Measurements from ENCODE around the gene PPARGC1A. TPM values are rescaled to one million over a fixed set of nuclear protein-coding genes. Genes with fewer than 3 reads are reported as not detected.

PPARGC1A gene
- total RNA-seq, 3 donors from 2014 or later (not counting 1 experiment from before 2014, with no cell fraction given), result not detected

- no peaks in the 10 kb centered on the region for H3K27me3 ChIP-seq (ENCODE audit: control insufficient read depth, insufficient read depth, low read length)
- TF ChIP-seq CTCF (IDR thresholded peaks at IDR 0.05), result no peak
- H3K36me3 ChIP-seq (ENCODE audit: control insufficient read depth, insufficient read depth, low read length), result no peaks in the 10 kb centered on the region
- Mint-ChIP-seq H3K36me3 (no peaks in the 10 kb centered on the region), H3K4me1 (no peaks in the 10 kb centered on the region), H3K4me3 (no peak overlapping the region), H3K9me3 (peaks cover 2% of the 10 kb centered on the region in 2 donors), H3K27me3 (ENCODE audit: low read depth in 2 of 2) (no peaks in the 10 kb centered on the region), H3K27ac (no peak overlapping the region)
- no peak overlapping the region for H3K27ac ChIP-seq (ENCODE audit: low read length)
- WGBS (ENCODE audit: insufficient coverage), result 88% methylated on average over 6 of the region's 6 CpGs
- no peak for ATAC-seq
- no peaks in the 10 kb centered on the region for H3K9me3 ChIP-seq (ENCODE audit: control insufficient read depth, insufficient read depth, low read length)
- DNase-seq, result no peak
- intact Hi-C loops (cut with micrococcal nuclease), result no loop called here
- no peaks in the 10 kb centered on the region for H3K4me1 ChIP-seq (ENCODE audit: control insufficient read depth, insufficient read depth, low read length)
- H3K4me3 ChIP-seq (ENCODE audit: low read length), result no peak overlapping the region
These were observed 10.8 kb upstream of the PPARGC1A start for GRCh38 chr4:23900636-23901035.

- Mint-ChIP-seq H3K4me1 (no peaks in the 10 kb centered on the region), H3K9me3 (peaks cover 2% of the 10 kb centered on the region in 2 donors), H3K4me3 (no peak overlapping the region), H3K27me3 (ENCODE audit: low read depth in 2 of 2) (no peaks in the 10 kb centered on the region), H3K27ac (no peak overlapping the region), H3K36me3 (no peaks in the 10 kb centered on the region)
- no peak for DNase-seq
- Histone ChIP-seq H3K36me3 (ENCODE audit: control insufficient read depth, insufficient read depth, low read length) (no peaks in the 10 kb centered on the region), H3K27me3 (ENCODE audit: control insufficient read depth, insufficient read depth, low read length) (no peaks in the 10 kb centered on the region), H3K9me3 (ENCODE audit: control insufficient read depth, insufficient read depth, low read length) (no peaks in the 10 kb centered on the region), H3K4me3 (ENCODE audit: low read length) (no peak overlapping the region), H3K4me1 (ENCODE audit: control insufficient read depth, insufficient read depth, low read length) (no peaks in the 10 kb centered on the region), H3K27ac (ENCODE audit: low read length) (no peak overlapping the region)
- intact Hi-C loops (cut with micrococcal nuclease), result no loop called here
- TF ChIP-seq CTCF (IDR thresholded peaks at IDR 0.05), result no peak
- WGBS (ENCODE audit: insufficient coverage), result 77% methylated on average over 2 of the region's 4 CpGs
- ATAC-seq, result no peak
These were observed 9.7 kb upstream of the PPARGC1A start for GRCh38 chr4:23899565-23899964.

GRCh38 chr4:23897564-23898109, 7.8 kb upstream of the PPARGC1A start:
- no peak for TF ChIP-seq CTCF (IDR thresholded peaks at IDR 0.05)
- Mint-ChIP-seq H3K4me1 (no peaks in the 10 kb centered on the region), H3K27me3 (ENCODE audit: low read depth in 2 of 2) (no peaks in the 10 kb centered on the region)

GRCh38 chr4:23894021-23894420, 4.2 kb upstream of the PPARGC1A start:
- Mint-ChIP-seq H3K36me3 (no peaks in the 10 kb centered on the region), H3K4me1 (no peaks in the 10 kb centered on the region), H3K27ac (no peak overlapping the region), H3K4me3 (no peak overlapping the region), H3K27me3 (ENCODE audit: low read depth in 2 of 2) (no peaks in the 10 kb centered on the region), H3K9me3 (peaks cover 5 to 12% of the 10 kb centered on the region in 2 donors)
- Histone ChIP-seq H3K27ac (ENCODE audit: low read length) (no peak overlapping the region), H3K9me3 (ENCODE audit: control insufficient read depth, insufficient read depth, low read length) (no peaks in the 10 kb centered on the region), H3K4me3 (ENCODE audit: low read length) (no peak overlapping the region), H3K36me3 (ENCODE audit: control insufficient read depth, insufficient read depth, low read length) (no peaks in the 10 kb centered on the region), H3K4me1 (ENCODE audit: control insufficient read depth, insufficient read depth, low read length) (no peaks in the 10 kb centered on the region), H3K27me3 (ENCODE audit: control insufficient read depth, insufficient read depth, low read length) (no peaks in the 10 kb centered on the region)
- ATAC-seq (no peak), DNase-seq (no peak)
- intact Hi-C loops (cut with micrococcal nuclease), result no loop called here
- WGBS (ENCODE audit: insufficient coverage), result 93% methylated on average over 2 of the region's 2 CpGs
- TF ChIP-seq CTCF (IDR thresholded peaks at IDR 0.05), result no peak

More at GRCh38 chr4:23897564-23898109, 7.8 kb upstream of the PPARGC1A start:
- WGBS (ENCODE audit: insufficient coverage), result 75% methylated on average over 4 of the region's 4 CpGs
- no peak overlapping the region for H3K27ac ChIP-seq (ENCODE audit: low read length)
- H3K36me3 ChIP-seq (ENCODE audit: control insufficient read depth, insufficient read depth, low read length), result no peaks in the 10 kb centered on the region
- H3K9me3 Mint-ChIP-seq, result peaks cover 4 to 7% of the 10 kb centered on the region in 2 donors
- H3K9me3 ChIP-seq (ENCODE audit: control insufficient read depth, insufficient read depth, low read length), result no peaks in the 10 kb centered on the region
- ATAC-seq, result no peak
- no peaks in the 10 kb centered on the region for H3K4me1 ChIP-seq (ENCODE audit: control insufficient read depth, insufficient read depth, low read length)
- DNase-seq, result no peak
- intact Hi-C loops (cut with micrococcal nuclease), result no loop called here
- H3K27me3 ChIP-seq (ENCODE audit: control insufficient read depth, insufficient read depth, low read length), result no peaks in the 10 kb centered on the region
- H3K36me3 Mint-ChIP-seq, result no peaks in the 10 kb centered on the region
- no peak overlapping the region for H3K4me3 ChIP-seq (ENCODE audit: low read length)
- no peak overlapping the region for H3K4me3 Mint-ChIP-seq
- no peak overlapping the region for H3K27ac Mint-ChIP-seq
